ENCODE data around the gene FLACC1.

The FLACC1 gene

GRCh38 chr2:201345625-201346213 lies 11.4 kb downstream of the FLACC1 start:
- TF ChIP-seq EZH2 (IDR thresholded peaks at IDR 0.05) (no peak), POLR2AphosphoS5 (IDR thresholded peaks at IDR 0.05; ENCODE audit: borderline replicate concordance, low read depth, low read length) (no peak), FOXP2 (optimal IDR thresholded peaks at IDR 0.05; ENCODE audit: control extremely low read depth, extremely low read length, insufficient read depth) (no peak)
- DNase-seq (ENCODE audit: low read depth, low spot score), result no peak
- no peaks in the 10 kb centered on the region; the same call in 1 of the 2 replicates for H3K36me3 ChIP-seq (ENCODE audit: insufficient read depth, low read length)
- H3K9ac ChIP-seq (ENCODE audit: insufficient read length), result no peak overlapping the region
- H3K9me3 ChIP-seq (ENCODE audit: low read depth, low read length), result no peaks in the 10 kb centered on the region
- H3K27ac ChIP-seq, result no peak overlapping the region
- H3K4me3 ChIP-seq, result no peak overlapping the region

- Histone ChIP-seq H3K4me3 (no peak overlapping the region), H3K36me3 (ENCODE audit: insufficient read depth, low read length) (no peaks in the 10 kb centered on the region; the same call in 1 of the 2 replicates), H3K9me3 (ENCODE audit: low read depth, low read length) (no peaks in the 10 kb centered on the region), H3K27ac (no peak overlapping the region), H3K9ac (ENCODE audit: insufficient read length) (no peak overlapping the region)
- no peak for DNase-seq (ENCODE audit: low read depth, low spot score)
- TF ChIP-seq EZH2 (IDR thresholded peaks at IDR 0.05), result no peak
- TF ChIP-seq FOXP2 (optimal IDR thresholded peaks at IDR 0.05; ENCODE audit: control extremely low read depth, extremely low read length, insufficient read depth), result no peak
Observed at GRCh38 chr2:201344663-201345366, 12.3 kb downstream of the FLACC1 start.

- Histone ChIP-seq H3K9ac (ENCODE audit: insufficient read length) (no peak overlapping the region), H3K36me3 (ENCODE audit: insufficient read depth, low read length) (no peaks in the 10 kb centered on the region; the same call in 1 of the 2 replicates), H3K4me3 (no peak overlapping the region), H3K27ac (no peak overlapping the region), H3K9me3 (ENCODE audit: low read depth, low read length) (no peaks in the 10 kb centered on the region)
- no peak for TF ChIP-seq EZH2 (IDR thresholded peaks at IDR 0.05)
- TF ChIP-seq POLR2AphosphoS5 (IDR thresholded peaks at IDR 0.05; ENCODE audit: borderline replicate concordance, low read depth, low read length), result no peak
- no peak for DNase-seq (ENCODE audit: low read depth, low spot score)
Observed at GRCh38 chr2:201343559-201343958, 13.6 kb downstream of the FLACC1 start.

- no peak for DNase-seq (ENCODE audit: low read depth, low spot score)
- H3K4me3 ChIP-seq, result no peak overlapping the region
- no peak for TF ChIP-seq EZH2 (IDR thresholded peaks at IDR 0.05)
- no peak for TF ChIP-seq POLR2AphosphoS5 (IDR thresholded peaks at IDR 0.05; ENCODE audit: borderline replicate concordance, low read depth, low read length)
- TF ChIP-seq FOXP2 (optimal IDR thresholded peaks at IDR 0.05; ENCODE audit: control extremely low read depth, extremely low read length, insufficient read depth), result no peak
- H3K36me3 ChIP-seq (ENCODE audit: insufficient read depth, low read length), result no peaks in the 10 kb centered on the region; the same call in 1 of the 2 replicates
- no peaks in the 10 kb centered on the region for H3K9me3 ChIP-seq (ENCODE audit: low read depth, low read length)
- H3K27ac ChIP-seq, result no peak overlapping the region
- no peak overlapping the region for H3K9ac ChIP-seq (ENCODE audit: insufficient read length)
Observed at GRCh38 chr2:201342923-201343322, 14.2 kb downstream of the FLACC1 start.

GRCh38 chr2:201329409-201329808 lies 27.7 kb downstream of the FLACC1 start:
- Histone ChIP-seq H3K9me3 (ENCODE audit: low read depth, low read length) (0 out of 2 replicates have a peak, but pooled peaks cover 4% of the 10 kb centered on the region), H3K9ac (ENCODE audit: insufficient read length) (no peak overlapping the region), H3K36me3 (ENCODE audit: insufficient read depth, low read length) (no peaks in the 10 kb centered on the region), H3K4me3 (no peak overlapping the region), H3K27ac (no peak overlapping the region)
- DNase-seq (ENCODE audit: low read depth, low spot score), result no peak
- TF ChIP-seq POLR2AphosphoS5 (IDR thresholded peaks at IDR 0.05; ENCODE audit: borderline replicate concordance, low read depth, low read length), result no peak
- TF ChIP-seq EZH2 (IDR thresholded peaks at IDR 0.05), result no peak
- TF ChIP-seq FOXP2 (optimal IDR thresholded peaks at IDR 0.05; ENCODE audit: control extremely low read depth, extremely low read length, insufficient read depth), result no peak

GRCh38 chr2:201327678-201328077 lies 29.5 kb downstream of the FLACC1 start:
- no peak for DNase-seq (ENCODE audit: low read depth, low spot score)
- Histone ChIP-seq H3K4me3 (no peak overlapping the region), H3K9ac (ENCODE audit: insufficient read length) (no peak overlapping the region), H3K27ac (no peak overlapping the region), H3K36me3 (ENCODE audit: insufficient read depth, low read length) (no peaks in the 10 kb centered on the region), H3K9me3 (ENCODE audit: low read depth, low read length) (0 out of 2 replicates have a peak, but pooled peaks cover 4% of the 10 kb centered on the region)
- no peak for TF ChIP-seq POLR2AphosphoS5 (IDR thresholded peaks at IDR 0.05; ENCODE audit: borderline replicate concordance, low read depth, low read length)
- TF ChIP-seq FOXP2 (optimal IDR thresholded peaks at IDR 0.05; ENCODE audit: control extremely low read depth, extremely low read length, insufficient read depth), result no peak

GRCh38 chr2:201322772-201323171 lies 34.4 kb downstream of the FLACC1 start:
- Histone ChIP-seq H3K36me3 (ENCODE audit: insufficient read depth, low read length) (no peaks in the 10 kb centered on the region), H3K9me3 (ENCODE audit: low read depth, low read length) (0 out of 2 replicates have a peak, but pooled peaks cover 4% of the 10 kb centered on the region), H3K9ac (ENCODE audit: insufficient read length) (no peak overlapping the region), H3K27ac (no peak overlapping the region), H3K4me3 (no peak overlapping the region)
- no peak for DNase-seq (ENCODE audit: low read depth, low spot score)
- TF ChIP-seq EZH2 (IDR thresholded peaks at IDR 0.05) (no peak), FOXP2 (optimal IDR thresholded peaks at IDR 0.05; ENCODE audit: control extremely low read depth, extremely low read length, insufficient read depth) (no peak), POLR2AphosphoS5 (IDR thresholded peaks at IDR 0.05; ENCODE audit: borderline replicate concordance, low read depth, low read length) (no peak)

- Histone ChIP-seq H3K27ac (no peak overlapping the region), H3K36me3 (ENCODE audit: insufficient read depth, low read length) (no peaks in the 10 kb centered on the region), H3K4me3 (no peak overlapping the region), H3K9me3 (ENCODE audit: low read depth, low read length) (no peaks in the 10 kb centered on the region), H3K9ac (ENCODE audit: insufficient read length) (no peak overlapping the region)
- TF ChIP-seq EZH2 (IDR thresholded peaks at IDR 0.05) (no peak), POLR2AphosphoS5 (IDR thresholded peaks at IDR 0.05; ENCODE audit: borderline replicate concordance, low read depth, low read length) (no peak), FOXP2 (optimal IDR thresholded peaks at IDR 0.05; ENCODE audit: control extremely low read depth, extremely low read length, insufficient read depth) (no peak)
- no peak for DNase-seq (ENCODE audit: low read depth, low spot score)
Observed at GRCh38 chr2:201320701-201321100, 36.4 kb downstream of the FLACC1 start.
